ENCODE measurements around the gene TCF4. TPM values are rescaled to one million over a fixed set of nuclear protein-coding genes. Genes with fewer than 3 reads are reported as not detected.

The TCF4 gene
- total RNA-seq, 1 experiment from 2014 or later: 12.5 TPM

DNA sequence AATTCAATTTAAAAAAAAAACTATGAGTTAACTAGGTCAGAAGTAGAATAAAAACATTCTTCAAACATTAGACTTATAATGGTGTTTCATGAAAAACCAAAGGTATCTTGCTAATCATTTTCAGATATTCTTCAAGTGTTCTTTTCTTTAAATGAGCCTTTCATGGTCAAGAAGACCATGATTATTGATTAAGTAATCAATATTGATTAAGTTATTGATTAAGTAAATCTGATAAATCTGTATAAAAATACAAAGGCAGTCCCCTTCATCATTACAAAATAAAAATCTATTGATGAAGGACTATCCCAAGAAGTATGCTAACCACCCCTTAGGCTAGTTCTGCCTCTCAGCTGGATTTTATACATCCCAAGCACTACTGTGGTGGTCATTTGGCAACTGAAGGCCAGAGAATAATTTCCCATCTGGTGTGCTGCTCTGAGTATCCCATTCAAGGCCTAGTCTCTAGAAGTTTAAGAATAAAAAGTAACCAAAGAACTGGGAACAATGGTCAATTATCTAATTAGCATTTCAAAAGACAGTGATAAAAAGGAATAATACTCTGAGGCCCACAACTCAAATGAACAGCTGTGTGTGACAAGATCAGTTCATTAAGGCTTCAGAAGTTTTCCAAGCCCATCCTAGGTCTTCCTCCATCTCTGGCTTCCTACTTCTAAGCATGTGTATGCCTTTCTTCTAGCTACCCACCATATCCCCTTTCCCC, 63.5 kb downstream of the TCF4 start:
- TF ChIP-seq, protein P1, sequence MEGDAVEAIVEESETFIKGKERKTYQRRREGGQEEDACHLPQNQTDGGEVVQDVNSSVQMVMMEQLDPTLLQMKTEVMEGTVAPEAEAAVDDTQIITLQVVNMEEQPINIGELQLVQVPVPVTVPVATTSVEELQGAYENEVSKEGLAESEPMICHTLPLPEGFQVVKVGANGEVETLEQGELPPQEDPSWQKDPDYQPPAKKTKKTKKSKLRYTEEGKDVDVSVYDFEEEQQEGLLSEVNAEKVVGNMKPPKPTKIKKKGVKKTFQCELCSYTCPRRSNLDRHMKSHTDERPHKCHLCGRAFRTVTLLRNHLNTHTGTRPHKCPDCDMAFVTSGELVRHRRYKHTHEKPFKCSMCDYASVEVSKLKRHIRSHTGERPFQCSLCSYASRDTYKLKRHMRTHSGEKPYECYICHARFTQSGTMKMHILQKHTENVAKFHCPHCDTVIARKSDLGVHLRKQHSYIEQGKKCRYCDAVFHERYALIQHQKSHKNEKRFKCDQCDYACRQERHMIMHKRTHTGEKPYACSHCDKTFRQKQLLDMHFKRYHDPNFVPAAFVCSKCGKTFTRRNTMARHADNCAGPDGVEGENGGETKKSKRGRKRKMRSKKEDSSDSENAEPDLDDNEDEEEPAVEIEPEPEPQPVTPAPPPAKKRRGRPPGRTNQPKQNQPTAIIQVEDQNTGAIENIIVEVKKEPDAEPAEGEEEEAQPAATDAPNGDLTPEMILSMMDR (conservative IDR thresholded peaks at IDR 0.05; ENCODE audit: low read depth, low read length): no peak
- TF ChIP-seq EZH2phosphoT487 (IDR thresholded peaks at IDR 0.05; ENCODE audit: borderline replicate concordance, low read length) (no peak), EZH2 (IDR thresholded peaks at IDR 0.05; ENCODE audit: low read length, unreplicated experiment) (no peak)
- ATAC-seq (no peak), DNase-seq (no peak)
- Histone ChIP-seq H3K9me2 (replicated peaks; ENCODE audit: low read length) (no peaks in the 10 kb centered on the region), H3K4me1 (ENCODE audit: insufficient read depth, low read length) (no peaks in the 10 kb centered on the region), H4K20me1 (ENCODE audit: low read length) (no peaks in the 10 kb centered on the region), H2AFZ (ENCODE audit: low read length) (no peak overlapping the region), H3F3A (ENCODE audit: low read length, unreplicated experiment) (no peaks in the 10 kb centered on the region), H3K27me3 (ENCODE audit: low read length) (no peaks in the 10 kb centered on the region), H3K9me3 (ENCODE audit: low read length) (no peaks in the 10 kb centered on the region), H3K36me3 (ENCODE audit: low read depth, low read length) (no peaks in the 10 kb centered on the region), H3K9ac (ENCODE audit: low read length) (no peak overlapping the region), H3K4me3 (ENCODE audit: low read length) (no peak overlapping the region), H3K4me2 (ENCODE audit: low read length) (no peak overlapping the region), H3K79me2 (ENCODE audit: low read length) (no peaks in the 10 kb centered on the region), H3K27ac (ENCODE audit: low read length) (no peak overlapping the region)
- ChIA-PET POLR2A (ENCODE audit: unreplicated experiment) (no interaction called here), CTCF (no interaction called here)
- no TSS peak for BruUV-seq (replicated peaks)
- intact Hi-C loops (cut with micrococcal nuclease): no loop called here

DNA sequence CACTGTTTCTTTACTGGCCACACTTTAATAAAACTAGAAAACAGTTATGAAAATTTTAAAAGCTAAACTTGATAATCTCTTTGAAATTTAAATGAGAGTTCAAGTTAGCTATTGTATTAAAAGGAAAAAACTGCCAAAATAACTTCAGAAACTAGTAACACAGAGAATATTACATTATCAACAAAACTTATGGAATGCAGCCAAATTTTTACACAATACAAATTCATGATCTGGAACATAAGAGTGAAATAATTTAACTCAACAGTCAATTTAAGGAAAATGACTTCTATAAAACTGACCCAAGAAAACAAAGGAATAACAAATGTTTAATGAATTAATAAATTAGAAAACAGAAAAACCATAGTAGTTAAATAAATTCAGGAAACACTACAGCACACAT, 65.0 kb downstream of the TCF4 start:
- Histone ChIP-seq H3K9me3 (ENCODE audit: low read length) (no peaks in the 10 kb centered on the region), H2AFZ (ENCODE audit: low read length) (no peak overlapping the region), H3K79me2 (ENCODE audit: low read length) (no peaks in the 10 kb centered on the region), H3K27ac (ENCODE audit: low read length) (no peak overlapping the region), H3K4me3 (ENCODE audit: low read length) (no peak overlapping the region), H3K4me2 (ENCODE audit: low read length) (no peak overlapping the region), H3K9ac (ENCODE audit: low read length) (no peak overlapping the region), H3K9me2 (replicated peaks; ENCODE audit: low read length) (no peaks in the 10 kb centered on the region), H3F3A (ENCODE audit: low read length, unreplicated experiment) (no peaks in the 10 kb centered on the region), H4K20me1 (ENCODE audit: low read length) (no peaks in the 10 kb centered on the region), H3K27me3 (ENCODE audit: low read length) (no peaks in the 10 kb centered on the region), H3K36me3 (ENCODE audit: low read depth, low read length) (no peaks in the 10 kb centered on the region), H3K4me1 (ENCODE audit: insufficient read depth, low read length) (no peaks in the 10 kb centered on the region)
- DNase-seq (no peak), ATAC-seq (no peak)
- intact Hi-C loops (cut with micrococcal nuclease): no loop called here
- TF ChIP-seq, protein P1 (conservative IDR thresholded peaks at IDR 0.05; ENCODE audit: low read depth, low read length): no peak
- no peak for TF ChIP-seq EZH2 (IDR thresholded peaks at IDR 0.05; ENCODE audit: low read length, unreplicated experiment)
- no peak for TF ChIP-seq EZH2phosphoT487 (IDR thresholded peaks at IDR 0.05; ENCODE audit: borderline replicate concordance, low read length)
- no TSS peak for BruUV-seq (replicated peaks)
- CTCF ChIA-PET: no interaction called here
- POLR2A ChIA-PET (ENCODE audit: unreplicated experiment): no interaction called here

DNA sequence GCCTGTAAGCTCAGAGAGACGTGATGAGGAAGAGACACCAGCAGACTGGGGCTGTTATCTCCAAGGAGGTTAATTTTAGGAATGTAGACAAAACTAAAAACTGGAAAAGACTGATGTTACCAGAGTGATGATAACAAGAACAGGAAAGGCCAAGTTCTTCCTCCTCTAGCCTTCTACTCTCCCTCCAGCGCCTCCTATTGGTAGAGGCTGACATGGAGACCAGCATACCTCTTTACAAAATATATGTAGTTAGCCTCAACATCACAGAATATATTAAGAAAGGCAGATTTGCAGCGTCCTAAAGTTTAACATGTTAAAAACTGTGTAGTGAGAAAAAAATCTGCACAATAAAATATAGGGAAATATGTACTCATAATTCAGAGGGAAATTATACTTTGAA, 66.0 kb downstream of the TCF4 start:
- BruUV-seq (replicated peaks): no TSS peak
- H2AFZ ChIP-seq (ENCODE audit: low read length): no peak overlapping the region
- H3K9me3 ChIP-seq (ENCODE audit: low read length): no peaks in the 10 kb centered on the region

More for the DNA sequence above, 66.0 kb downstream of the TCF4 start:
- DNase-seq (peak; percentile 46), ATAC-seq (no peak)
- no peaks in the 10 kb centered on the region for H3K4me1 ChIP-seq (ENCODE audit: insufficient read depth, low read length)
- H3K27me3 ChIP-seq (ENCODE audit: low read length): no peaks in the 10 kb centered on the region
- no peaks in the 10 kb centered on the region for H4K20me1 ChIP-seq (ENCODE audit: low read length)
- H3K9ac ChIP-seq (ENCODE audit: low read length): no peak overlapping the region
- no peaks in the 10 kb centered on the region for H3K79me2 ChIP-seq (ENCODE audit: low read length)
- H3K4me3 ChIP-seq (ENCODE audit: low read length): no peak overlapping the region
- no peaks in the 10 kb centered on the region for H3K36me3 ChIP-seq (ENCODE audit: low read depth, low read length)
- no peaks in the 10 kb centered on the region for H3K9me2 ChIP-seq (replicated peaks; ENCODE audit: low read length)
- TF ChIP-seq, protein P1 (conservative IDR thresholded peaks at IDR 0.05; ENCODE audit: low read depth, low read length): peak; percentile 61
- TF ChIP-seq EZH2 (IDR thresholded peaks at IDR 0.05; ENCODE audit: low read length, unreplicated experiment): no peak
- no peak overlapping the region for H3K27ac ChIP-seq (ENCODE audit: low read length)
- intact Hi-C loops (cut with micrococcal nuclease): no loop called here
- H3F3A ChIP-seq (ENCODE audit: low read length, unreplicated experiment): no peaks in the 10 kb centered on the region
- no peak overlapping the region for H3K4me2 ChIP-seq (ENCODE audit: low read length)
- CTCF ChIA-PET: no interaction called here
- POLR2A ChIA-PET (ENCODE audit: unreplicated experiment): no interaction called here
